ENCODE measurements around the gene ZNF160. TPM values are rescaled to one million over a fixed set of nuclear protein-coding genes. Genes with fewer than 3 reads are reported as not detected.

The ZNF160 gene
- total and polyA plus RNA-seq, 2 of the 8 experiments (the other 6 are each of a cell fraction or from before 2014, with no cell fraction given), result 15.8 to 31.2 TPM

- TF ChIP-seq CHD7 (IDR thresholded peaks at IDR 0.05; ENCODE audit: insufficient replicate concordance, low read length) (no peak), KDM5A (IDR thresholded peaks at IDR 0.05; ENCODE audit: low read length) (no peak), BACH1 (IDR thresholded peaks at IDR 0.05; ENCODE audit: low read length) (no peak), POLR2AphosphoS5 (IDR thresholded peaks at IDR 0.05; ENCODE audit: low read depth, low read length) (peak; percentile 92), USF2 (IDR thresholded peaks at IDR 0.05; ENCODE audit: low read length) (no peak), CBX8 (IDR thresholded peaks at IDR 0.05; ENCODE audit: borderline replicate concordance, low read depth, low read length) (no peak), ZNF274 (IDR thresholded peaks at IDR 0.05; ENCODE audit: borderline replicate concordance, extremely low read depth, low read length) (no peak), SP4 (IDR thresholded peaks at IDR 0.05; ENCODE audit: low read length) (no peak), EZH2 (IDR thresholded peaks at IDR 0.05; ENCODE audit: low read depth, low read length, severe bottlenecking) (no peak)
Measured at GRCh38 chr19:53103234-53104203, at the start of gene ZNF160 (continued).

Data from H1 (cell line).